Measurements from ENCODE around the gene GAS7. TPM values are rescaled to one million over a fixed set of nuclear protein-coding genes. Genes with fewer than 3 reads are reported as not detected.

Gene GAS7
- total and polyA plus RNA-seq, 12 donors, result 3.6 to 54.9 (median 28.0) TPM

GRCh38 chr17:10141436-10141835 lies 57.0 kb downstream of the GAS7 start:
- 90 to 100% (median 94%) methylated on average over 2 of the region's 2 CpGs for WGBS, 4 donors
- no peak for TF ChIP-seq POLR2A (IDR thresholded peaks at IDR 0.05)
- no peak for TF ChIP-seq CTCF (IDR thresholded peaks at IDR 0.05)
- intact Hi-C loops (cut with DNase I), result no loop called here
- no peak for DNase-seq
- no peak overlapping the region for H3K27ac ChIP-seq
- H3K4me1 ChIP-seq (replicated peaks in 1 of 2), result peaks cover 0 to 2% of the 10 kb centered on the region in 2 donors
- no peaks in the 10 kb centered on the region for H3K36me3 ChIP-seq (replicated peaks in 1 of 2)
- H3K9me3 ChIP-seq (replicated peaks in 1 of 3), result no peaks in the 10 kb centered on the region
- H3K4me3 ChIP-seq, result no peak overlapping the region
- no peaks in the 10 kb centered on the region for H3K27me3 ChIP-seq

- 70 to 96% (median 85%) methylated on average over 2 of the region's 2 CpGs for WGBS, 4 donors
- intact Hi-C loops (cut with DNase I), result no loop called here
- no peaks in the 10 kb centered on the region for H3K9me3 ChIP-seq (replicated peaks in 1 of 3)
- H3K27ac ChIP-seq, result no peak overlapping the region
- no peaks in the 10 kb centered on the region for H3K27me3 ChIP-seq
- H3K36me3 ChIP-seq (replicated peaks in 1 of 2), result no peaks in the 10 kb centered on the region
- DNase-seq, result no peak
- no peak for TF ChIP-seq CTCF (IDR thresholded peaks at IDR 0.05)
- no peak for TF ChIP-seq POLR2A (IDR thresholded peaks at IDR 0.05)
- H3K4me3 ChIP-seq, result no peak overlapping the region
- peaks cover 0 to 14% of the 10 kb centered on the region in 2 donors for H3K4me1 ChIP-seq (replicated peaks in 1 of 2)
Measured at GRCh38 chr17:10139577-10139976, 58.8 kb downstream of the GAS7 start.

- H3K4me3 ChIP-seq, result no peak overlapping the region
- no peaks in the 10 kb centered on the region for H3K9me3 ChIP-seq (replicated peaks in 1 of 3)
- peak overlapping the region in 1 of 5 donors; percentile 55 for H3K27ac ChIP-seq
- DNase-seq, result no peak
- H3K4me1 ChIP-seq (replicated peaks in 1 of 2), result peaks cover 0 to 14% of the 10 kb centered on the region in 2 donors
- intact Hi-C loops (cut with DNase I), result no loop called here
- no peaks in the 10 kb centered on the region for H3K27me3 ChIP-seq
- TF ChIP-seq CTCF (IDR thresholded peaks at IDR 0.05) (no peak), POLR2A (IDR thresholded peaks at IDR 0.05) (no peak)
- H3K36me3 ChIP-seq (replicated peaks in 1 of 2), result no peaks in the 10 kb centered on the region
- 73 to 77% (median 75%) methylated on average over 13 to 15 of the region's 15 CpGs for WGBS, 4 donors
Measured at GRCh38 chr17:10136258-10136981, 62.0 kb downstream of the GAS7 start.

- no peak for TF ChIP-seq CTCF (IDR thresholded peaks at IDR 0.05)
- no peak for TF ChIP-seq POLR2A (IDR thresholded peaks at IDR 0.05)
- intact Hi-C loops (cut with DNase I), result no loop called here
- Histone ChIP-seq H3K4me3 (no peak overlapping the region), H3K27ac (peak overlapping the region in 1 of 5 donors; percentile 55), H3K36me3 (replicated peaks in 1 of 2) (no peaks in the 10 kb centered on the region), H3K9me3 (replicated peaks in 1 of 3) (no peaks in the 10 kb centered on the region), H3K27me3 (no peaks in the 10 kb centered on the region), H3K4me1 (replicated peaks in 1 of 2) (peaks cover 0 to 14% of the 10 kb centered on the region in 2 donors)
- peak; percentile 40 to 83 (median 72) for DNase-seq
- 34 to 46% (median 38%) methylated on average over 11 to 12 of the region's 12 CpGs for WGBS, 4 donors
Measured at GRCh38 chr17:10135539-10136257, 62.7 kb downstream of the GAS7 start.
